DOHH2 (cell line): ENCODE results near the gene GFRA4.

Experiments used
- H3F3A ChIP-seq: fragments of 200-600 bp; sonication (generic), shearing (Covaris generic); 2 replicates; pipeline ENCODE4 v1.6.0; 2016; ENCODE audit warnings: antibody characterized with exemption, mild to moderate bottlenecking; ENCODE audit not compliant: control insufficient read depth, insufficient read depth
- H3K27ac ChIP-seq: fragments of 200-600 bp; sonication (generic); 2 replicates; pipeline ENCODE4 v1.5.1; 2014; ENCODE audit warnings: low read depth, mild to moderate bottlenecking, low read length, moderate library complexity
- H3K27me3 ChIP-seq: fragments of 200-600 bp; sonication (generic); 2 replicates; pipeline ENCODE4 v1.6.1; 2014; ENCODE audit warnings: mild to moderate bottlenecking, low read length, mixed read lengths; ENCODE audit not compliant: control insufficient read depth
- H3K36me3 ChIP-seq: fragments of 200-600 bp; sonication (generic); 2 replicates; pipeline ENCODE4 v1.6.1; 2014; ENCODE audit warnings: mild to moderate bottlenecking, low read length, moderate library complexity, mixed read lengths; ENCODE audit not compliant: control insufficient read depth
- H3K4me1 ChIP-seq: fragments of 200-600 bp; sonication (generic); 2 replicates; pipeline ENCODE4 v1.6.1; 2014; ENCODE audit warnings: mild to moderate bottlenecking, low read length, mixed read lengths; ENCODE audit not compliant: control insufficient read depth
- H3K4me2 ChIP-seq: fragments of 200-600 bp; sonication (generic); 2 replicates; pipeline ENCODE4 v1.6.0; 2014; ENCODE audit warnings: mild to moderate bottlenecking, low read length, moderate library complexity
- H3K4me3 ChIP-seq: fragments of 200-600 bp; sonication (generic); 2 replicates; pipeline ENCODE4 v1.5.1; 2014; ENCODE audit warnings: mild to moderate bottlenecking, low read length, mixed read lengths
- H3K79me2 ChIP-seq: fragments of 200-600 bp; sonication (generic); 2 replicates; pipeline ENCODE4 v1.6.1; 2014; ENCODE audit warnings: mild to moderate bottlenecking, low read length, mixed read lengths; ENCODE audit not compliant: control insufficient read depth
- H3K9me2 ChIP-seq: fragments of 200-600 bp; sonication (generic); replicated peaks from 2 replicates; pipeline ENCODE4 v1.6.1; 2014; ENCODE audit warnings: mild to moderate bottlenecking, low read length, mixed read lengths; ENCODE audit not compliant: control insufficient read depth
- H3K9me3 ChIP-seq: fragments of 200-600 bp; sonication (generic); 2 replicates; pipeline ENCODE4 v1.6.1; 2014; ENCODE audit warnings: antibody characterized with exemption, low read length, mixed read lengths; ENCODE audit not compliant: control insufficient read depth, insufficient read depth
- H4K20me1 ChIP-seq: fragments of 200-600 bp; sonication (generic); 2 replicates; pipeline ENCODE4 v1.6.0; 2014; ENCODE audit warnings: low read depth, mild to moderate bottlenecking, antibody characterized with exemption, low read length, moderate library complexity; ENCODE audit not compliant: control insufficient read depth, insufficient read depth
- EZH2phosphoT487 ChIP-seq: fragments of 200-600 bp; sonication (generic); IDR thresholded peaks from 2 replicates; pipeline ENCODE4 v1.6.1; 2017; ENCODE audit warnings: borderline replicate concordance, mild to moderate bottlenecking, antibody characterized with exemption, low read length, moderate library complexity, mixed read lengths
- TF ChIP-seq, protein P1 (sequence below): fragments of 200-600 bp; sonication (generic); IDR thresholded peaks from one replicate; pipeline ENCODE4 v1.5.1; 2014; ENCODE audit warnings: antibody characterized with exemption, mild to moderate bottlenecking, low read depth, low read length; ENCODE audit not compliant: poor library complexity, severe bottlenecking

Gene GFRA4

DNA sequence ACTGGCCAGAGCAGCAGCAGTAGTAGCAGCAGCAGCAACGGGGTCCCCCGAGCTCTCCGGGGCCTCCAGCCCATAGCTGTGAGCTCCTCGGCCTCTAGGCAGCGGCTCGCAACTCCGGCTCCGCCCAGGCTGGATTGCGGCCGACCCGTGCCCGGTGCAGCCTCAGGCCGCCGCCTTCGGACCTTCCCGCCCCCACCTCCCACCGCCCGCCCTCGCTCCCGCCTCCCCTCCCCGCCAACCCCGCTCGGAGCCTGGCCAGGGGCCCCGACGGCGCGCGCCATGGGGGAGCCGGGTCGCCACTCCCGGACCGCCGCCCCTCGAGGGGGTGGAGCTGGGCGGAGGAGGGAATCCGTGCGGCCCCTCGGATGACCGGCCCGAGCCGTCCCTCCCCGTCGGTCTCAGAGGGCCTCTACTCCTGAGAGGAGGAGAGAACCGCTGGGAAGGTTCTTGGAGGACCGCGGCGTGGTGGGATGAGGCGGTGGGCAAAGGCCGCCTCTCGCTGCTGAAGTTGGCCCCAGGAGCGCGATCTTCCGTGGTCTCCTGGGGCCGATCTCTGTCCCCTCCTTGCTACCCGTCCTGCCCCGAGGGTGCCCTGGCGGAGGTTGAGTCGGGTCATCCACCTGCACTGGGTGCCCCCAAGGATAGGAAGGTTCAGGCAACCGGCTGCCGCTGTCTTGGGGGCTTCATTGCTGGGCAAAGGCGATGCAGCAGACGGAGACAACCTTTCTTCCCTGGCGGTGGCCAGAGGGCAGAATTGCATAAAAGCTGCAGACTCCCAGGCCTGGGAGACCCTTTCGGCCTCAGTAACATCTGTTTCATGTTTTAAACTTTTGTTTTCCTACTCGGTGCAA lies 19.0 kb upstream of the GFRA4 start, which contains the start of gene ADAM33:
Gene ADAM33 (minus strand): TSS at position 80 of the 851 bp plus-strand sequence. CDS start 6 bp downstream, at position 74.
- no peaks in the 10 kb centered on the region for H3K4me1 ChIP-seq
- no peaks in the 10 kb centered on the region for H3K9me3 ChIP-seq
- H3K27ac ChIP-seq, result no peak within 1 kb of the TSS
- no peak within 1 kb of the TSS for H3K4me2 ChIP-seq
- H3K27me3 ChIP-seq, result no peaks in the 10 kb centered on the region
- no peaks in the 10 kb centered on the region for H4K20me1 ChIP-seq
- H3K36me3 ChIP-seq, result no peaks in the 10 kb centered on the region
- H3K79me2 ChIP-seq, result no peaks in the 10 kb centered on the region
- no peaks in the 10 kb centered on the region for H3F3A ChIP-seq
- H3K9me2 ChIP-seq, result no peaks in the 10 kb centered on the region
- no peak within 1 kb of the TSS for H3K4me3 ChIP-seq
- TF ChIP-seq, protein P1, sequence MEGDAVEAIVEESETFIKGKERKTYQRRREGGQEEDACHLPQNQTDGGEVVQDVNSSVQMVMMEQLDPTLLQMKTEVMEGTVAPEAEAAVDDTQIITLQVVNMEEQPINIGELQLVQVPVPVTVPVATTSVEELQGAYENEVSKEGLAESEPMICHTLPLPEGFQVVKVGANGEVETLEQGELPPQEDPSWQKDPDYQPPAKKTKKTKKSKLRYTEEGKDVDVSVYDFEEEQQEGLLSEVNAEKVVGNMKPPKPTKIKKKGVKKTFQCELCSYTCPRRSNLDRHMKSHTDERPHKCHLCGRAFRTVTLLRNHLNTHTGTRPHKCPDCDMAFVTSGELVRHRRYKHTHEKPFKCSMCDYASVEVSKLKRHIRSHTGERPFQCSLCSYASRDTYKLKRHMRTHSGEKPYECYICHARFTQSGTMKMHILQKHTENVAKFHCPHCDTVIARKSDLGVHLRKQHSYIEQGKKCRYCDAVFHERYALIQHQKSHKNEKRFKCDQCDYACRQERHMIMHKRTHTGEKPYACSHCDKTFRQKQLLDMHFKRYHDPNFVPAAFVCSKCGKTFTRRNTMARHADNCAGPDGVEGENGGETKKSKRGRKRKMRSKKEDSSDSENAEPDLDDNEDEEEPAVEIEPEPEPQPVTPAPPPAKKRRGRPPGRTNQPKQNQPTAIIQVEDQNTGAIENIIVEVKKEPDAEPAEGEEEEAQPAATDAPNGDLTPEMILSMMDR, result no peak
- no peak for TF ChIP-seq EZH2phosphoT487

DNA sequence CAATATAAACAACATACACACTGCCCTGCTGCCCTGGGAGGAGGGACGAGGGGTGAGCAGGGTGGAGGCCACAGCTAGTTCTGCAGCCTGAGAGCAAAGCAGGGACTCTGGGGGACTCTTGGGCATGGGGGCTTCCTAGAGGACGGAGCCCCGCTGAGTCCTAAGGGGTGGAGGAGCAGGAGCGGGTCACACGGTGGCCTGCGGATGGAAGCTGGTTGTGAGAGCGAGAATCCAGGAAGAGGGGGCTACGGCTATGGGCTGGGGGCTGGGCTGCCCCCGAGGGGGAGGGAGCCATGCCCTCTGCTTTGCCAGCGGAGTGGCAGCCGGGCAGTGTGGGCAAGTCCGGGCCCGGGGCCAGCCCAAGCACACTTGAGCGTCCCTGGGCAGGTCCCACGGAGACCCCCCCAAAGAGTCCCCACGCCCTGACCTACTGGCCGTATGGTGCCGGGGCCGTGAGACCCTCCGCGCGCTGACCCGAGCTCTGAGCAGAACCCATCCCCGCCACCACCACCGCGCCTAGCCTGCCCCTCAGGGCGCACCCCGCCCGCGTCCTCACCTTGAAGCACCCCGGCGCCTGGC lies 18.2 kb upstream of the GFRA4 start:
- H3K9me2 ChIP-seq, result no peaks in the 10 kb centered on the region
- no peaks in the 10 kb centered on the region for H3K27me3 ChIP-seq
- H4K20me1 ChIP-seq, result no peaks in the 10 kb centered on the region
- no peak overlapping the region for H3K4me2 ChIP-seq
- no peaks in the 10 kb centered on the region for H3K9me3 ChIP-seq
- H3K36me3 ChIP-seq, result no peaks in the 10 kb centered on the region
- H3K79me2 ChIP-seq, result no peaks in the 10 kb centered on the region
- H3K27ac ChIP-seq, result no peak overlapping the region
- no peaks in the 10 kb centered on the region for H3F3A ChIP-seq
- no peak overlapping the region for H3K4me3 ChIP-seq
- H3K4me1 ChIP-seq, result no peaks in the 10 kb centered on the region; the same call in 1 of the 2 replicates
- TF ChIP-seq EZH2phosphoT487, result no peak
- TF ChIP-seq, protein P1, result no peak

DNA sequence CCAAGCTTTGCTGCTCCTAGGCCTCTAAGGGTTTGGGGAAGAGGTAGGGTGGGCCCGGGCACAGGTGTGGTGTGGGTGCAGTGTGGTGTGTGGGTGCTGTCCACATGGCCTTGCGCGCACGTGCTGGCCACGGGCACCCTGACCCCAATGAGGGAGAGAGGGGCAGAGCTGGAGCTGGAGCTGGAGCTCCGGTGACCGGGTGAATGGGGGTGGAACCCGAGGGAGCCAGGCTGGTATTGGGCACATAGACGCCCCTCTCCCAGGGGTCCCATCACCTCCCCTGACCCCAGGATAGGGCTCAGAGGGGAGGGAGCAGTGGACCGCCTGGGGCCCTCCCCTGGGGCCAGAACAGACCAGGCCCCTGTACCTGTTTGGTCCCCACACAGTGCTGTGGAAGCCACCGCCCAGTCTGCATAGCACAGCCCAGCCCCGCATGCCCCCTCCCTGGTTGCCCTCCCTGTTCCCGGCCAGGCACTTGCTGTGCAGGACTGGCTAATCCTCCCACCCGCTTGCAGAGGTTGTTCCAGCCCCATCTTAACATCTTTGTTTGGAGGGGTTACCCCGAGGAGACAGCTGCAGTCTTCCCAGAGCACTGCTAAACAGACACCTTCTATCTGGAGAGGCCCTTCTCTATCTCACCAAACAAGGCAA lies 17.6 kb upstream of the GFRA4 start:
- Histone ChIP-seq H3K4me1 (no peaks in the 10 kb centered on the region; the same call in 1 of the 2 replicates), H3K36me3 (no peaks in the 10 kb centered on the region), H3K9me3 (no peaks in the 10 kb centered on the region), H3K4me3 (no peak overlapping the region), H3K27ac (no peak overlapping the region), H3K9me2 (no peaks in the 10 kb centered on the region), H3K79me2 (no peaks in the 10 kb centered on the region), H3F3A (no peaks in the 10 kb centered on the region), H3K4me2 (no peak overlapping the region), H4K20me1 (no peaks in the 10 kb centered on the region), H3K27me3 (no peaks in the 10 kb centered on the region)
- TF ChIP-seq, protein P1, result no peak
- TF ChIP-seq EZH2phosphoT487, result no peak
